SK-N-SH (cell line): ENCODE results near the gene SLC19A3.

Experiments used
- CTCF ChIP-seq: fragments of 200-600 bp; sonication (generic); IDR thresholded peaks from 2 replicates; pipeline ENCODE4 v1.6.1; 2017; ENCODE audit warnings: antibody characterized with exemption, mild to moderate bottlenecking, moderate library complexity
- ELF1 ChIP-seq: IDR thresholded peaks from 2 replicates; pipeline ENCODE4 v1.4.0; 2012
- EZH2phosphoT487 ChIP-seq: fragments of 200-600 bp; sonication (generic); IDR thresholded peaks from 2 replicates; pipeline ENCODE4 v1.6.1; 2017; ENCODE audit warnings: low read depth, mixed run types, mild to moderate bottlenecking, antibody characterized with exemption, moderate library complexity, borderline replicate concordance
- FOXM1 ChIP-seq: IDR thresholded peaks from 2 replicates; pipeline ENCODE4 v1.4.0; 2012; ENCODE audit warnings: low read depth, mild to moderate bottlenecking
- GABPA ChIP-seq: IDR thresholded peaks from 2 replicates; pipeline ENCODE4 v1.4.0; 2012; ENCODE audit warnings: low read depth, mild to moderate bottlenecking
- MAX ChIP-seq: IDR thresholded peaks from 2 replicates; pipeline ENCODE4 v1.4.0; 2012; ENCODE audit warnings: low read depth
- POLR2AphosphoS5 ChIP-seq: IDR thresholded peaks from 2 replicates; pipeline ENCODE4 v1.6.1; 2012; ENCODE audit warnings: low read depth, low read length
- RCOR1 ChIP-seq: fragments of 150-350 bp; IDR thresholded peaks from 2 replicates; pipeline ENCODE4 v1.6.1; 2017; ENCODE audit warnings: antibody characterized with exemption, low read length
- RXRA ChIP-seq: IDR thresholded peaks from 2 replicates; pipeline ENCODE4 v1.4.0; 2012; ENCODE audit warnings: low read depth, mild to moderate bottlenecking, borderline replicate concordance
- TEAD4 ChIP-seq: IDR thresholded peaks from 2 replicates; pipeline ENCODE4 v1.4.0; 2012; ENCODE audit warnings: mild to moderate bottlenecking, borderline replicate concordance; ENCODE audit not compliant: insufficient read depth
- USF2 ChIP-seq: fragments of 150-350 bp; IDR thresholded peaks from 2 replicates; pipeline ENCODE4 v1.6.1; 2017; ENCODE audit warnings: antibody characterized with exemption, low read length, low read depth, borderline replicate concordance

- TF ChIP-seq CTCF: no peak
- TF ChIP-seq POLR2AphosphoS5: no peak
- no peak for TF ChIP-seq TEAD4
- no peak for TF ChIP-seq ELF1
- no peak for TF ChIP-seq MAX
- no peak for TF ChIP-seq GABPA
- no peak for TF ChIP-seq RXRA
- TF ChIP-seq USF2: no peak
- no peak for TF ChIP-seq FOXM1
- TF ChIP-seq EZH2phosphoT487: no peak
- no peak for TF ChIP-seq RCOR1
These were observed 27.8 kb upstream of the SLC19A3 start, which contains the start of gene SCYGR8 for GRCh38 chr2:227745594-227745993.
